Caco-2 (cell line): ENCODE measurements around the gene BAHD1. TPM values are rescaled to one million over a fixed set of nuclear protein-coding genes. Genes with fewer than 3 reads are reported as not detected.

Experiments
- BruUV-seq: library from RNA; stranded (reverse); fragments of 400-500 nt; replicated peaks from 2 replicates; lab custom pipeline; 2021; lab: Mats Ljungman, UMichigan
- CTCF ChIA-PET: fragments of 300-600 bp; sonication (Branson Sonifier 250); formaldehyde crosslinking; loops from one replicate; lab custom pipeline; 2022; ENCODE audit warnings: antibody characterized with exemption; lab: Charles Lee
- POLR2A ChIA-PET: fragments of 300-600 bp; sonication (Branson Sonifier 250); formaldehyde crosslinking; loops from one replicate; lab custom pipeline; 2022; ENCODE audit warnings: antibody characterized with exemption; lab: Charles Lee
- DNase-seq, 2 experiments: peaks; one replicate each; pipeline versions ENCODE4 v3.0.0 to v3.0.0-alpha.2; 2020 to 2022
- H3K27me3 ChIP-seq: replicated peaks from 2 replicates; pipeline ENCODE4 v1.6.0; 2011; ENCODE audit warnings: low read length; ENCODE audit not compliant: control insufficient read depth, insufficient read depth
- H3K36me3 ChIP-seq: 2 replicates; pipeline ENCODE4 v1.5.1; 2011; ENCODE audit warnings: low read length; ENCODE audit not compliant: control insufficient read depth, insufficient read depth
- H3K4me1 ChIP-seq: fragments of 250-450 bp; sonication (Bioruptor Pico); 2 replicates; pipeline ENCODE4 v1.5.1; 2020; ENCODE audit warnings: mild to moderate bottlenecking
- H3K4me3 ChIP-seq: 2 replicates; pipeline ENCODE4 v1.5.1; 2011; ENCODE audit warnings: low read depth, mild to moderate bottlenecking, control low read depth, low read length
- H3K9me3 ChIP-seq: fragments of 250-450 bp; sonication (Bioruptor Pico); 2 replicates; pipeline ENCODE4 v1.5.1; 2020; ENCODE audit warnings: mild to moderate bottlenecking, moderate library complexity
- H3K27ac Mint-ChIP-seq: one replicate; pipeline ENCODE4 v1.8.0; 2022; ENCODE audit warnings: mixed read lengths; ENCODE audit not compliant: unreplicated experiment
- H3K27me3 Mint-ChIP-seq: one replicate; pipeline ENCODE4 v1.8.0; 2022; ENCODE audit warnings: mixed read lengths; ENCODE audit not compliant: insufficient read depth, unreplicated experiment
- H3K36me3 Mint-ChIP-seq: one replicate; pipeline ENCODE4 v1.8.0; 2022; ENCODE audit warnings: mild to moderate bottlenecking, mixed read lengths; ENCODE audit not compliant: insufficient read depth, unreplicated experiment
- H3K4me1 Mint-ChIP-seq: one replicate; pipeline ENCODE4 v1.8.0; 2022; ENCODE audit warnings: low read depth, mixed read lengths; ENCODE audit not compliant: unreplicated experiment
- H3K4me3 Mint-ChIP-seq: one replicate; pipeline ENCODE4 v1.8.0; 2022; ENCODE audit warnings: mild to moderate bottlenecking, moderate library complexity, mixed read lengths; ENCODE audit not compliant: unreplicated experiment
- H3K9me3 Mint-ChIP-seq: one replicate; pipeline ENCODE4 v1.8.0; 2022; ENCODE audit warnings: mixed read lengths; ENCODE audit not compliant: unreplicated experiment
- intact Hi-C: fragments of 100-400 bp; cut with micrococcal nuclease; formaldehyde crosslinking; loops from one replicate; pipeline ENCODE4 v1.10.0; 2022; ENCODE audit not compliant: unreplicated experiment
- total RNA-seq: library from RNA; stranded (reverse); gene quantifications from 2 replicates; pipeline ENCODE4 v1.2.3, GENCODE V29; 2022
- TF ChIP-seq, protein P1 (sequence below), 2 experiments: fragments of 200-600 bp in 1 of 2; IDR thresholded peaks; 1 replicate in 1 of 2; 2 replicates in 1 of 2; pipeline versions ENCODE4 v1.5.1 to v1.8.0; 2011 to 2022; ENCODE audit warnings: antibody characterized with exemption in 1 of 2, control low read depth in 1 of 2, inconsistent platforms in 1 of 2, low read depth in 1 of 2, low read length in 1 of 2, mild to moderate bottlenecking in 1 of 2, moderate library complexity in 1 of 2; ENCODE audit not compliant: insufficient read depth in 1 of 2, severe bottlenecking in 1 of 2, unreplicated experiment in 1 of 2

BAHD1 gene
- total RNA-seq, 1 experiment from 2014 or later, result 28.1 TPM

DNA sequence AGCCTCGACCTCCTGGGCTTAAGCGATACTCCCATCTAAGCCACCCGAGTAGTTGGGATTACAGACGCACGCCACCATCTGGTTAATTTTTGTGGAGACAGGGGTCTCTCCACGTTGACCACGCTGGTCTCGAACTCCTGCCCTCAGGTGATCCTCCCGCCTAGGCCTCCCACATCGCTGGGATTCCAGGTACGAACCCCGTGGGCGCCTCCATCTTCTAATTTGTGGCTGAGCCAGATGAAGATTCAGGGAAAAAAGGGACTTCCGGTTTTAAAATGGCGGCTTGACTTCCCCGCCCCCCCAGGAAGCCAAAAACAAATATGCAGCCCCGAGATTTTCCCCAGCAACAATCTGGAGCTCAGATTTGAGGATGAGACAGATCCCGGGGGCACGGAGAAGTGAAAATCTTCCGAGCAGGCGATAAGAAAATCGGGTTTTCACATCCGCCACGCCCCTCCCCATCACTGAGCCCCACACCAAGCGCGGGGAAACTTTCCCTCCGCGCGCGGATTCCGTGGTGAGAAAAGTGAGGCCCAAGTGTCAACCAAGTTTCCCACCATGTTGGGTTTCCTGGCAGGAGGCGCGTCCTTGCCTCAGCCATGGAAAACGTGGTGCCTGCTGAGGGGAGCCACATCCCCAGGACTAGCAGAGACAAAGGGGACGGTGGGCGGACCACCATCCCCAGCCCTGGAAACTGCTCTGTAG lies 45.5 kb downstream of the BAHD1 start:
- Mint-ChIP-seq H3K27ac (no peak overlapping the region), H3K4me1 (no peaks in the 10 kb centered on the region), H3K36me3 (no peaks in the 10 kb centered on the region), H3K4me3 (no peak overlapping the region), H3K9me3 (no peaks in the 10 kb centered on the region), H3K27me3 (no peaks in the 10 kb centered on the region)
- Histone ChIP-seq H3K4me1 (no peaks in the 10 kb centered on the region), H3K27me3 (no peaks in the 10 kb centered on the region), H3K9me3 (no peaks in the 10 kb centered on the region), H3K4me3 (no peak overlapping the region), H3K36me3 (no peaks in the 10 kb centered on the region)
- BruUV-seq, result no TSS peak
- CTCF ChIA-PET, result no interaction called here
- no peak for DNase-seq
- POLR2A ChIA-PET, result no interaction called here
- intact Hi-C loops, result no loop called here
- TF ChIP-seq, protein P1, sequence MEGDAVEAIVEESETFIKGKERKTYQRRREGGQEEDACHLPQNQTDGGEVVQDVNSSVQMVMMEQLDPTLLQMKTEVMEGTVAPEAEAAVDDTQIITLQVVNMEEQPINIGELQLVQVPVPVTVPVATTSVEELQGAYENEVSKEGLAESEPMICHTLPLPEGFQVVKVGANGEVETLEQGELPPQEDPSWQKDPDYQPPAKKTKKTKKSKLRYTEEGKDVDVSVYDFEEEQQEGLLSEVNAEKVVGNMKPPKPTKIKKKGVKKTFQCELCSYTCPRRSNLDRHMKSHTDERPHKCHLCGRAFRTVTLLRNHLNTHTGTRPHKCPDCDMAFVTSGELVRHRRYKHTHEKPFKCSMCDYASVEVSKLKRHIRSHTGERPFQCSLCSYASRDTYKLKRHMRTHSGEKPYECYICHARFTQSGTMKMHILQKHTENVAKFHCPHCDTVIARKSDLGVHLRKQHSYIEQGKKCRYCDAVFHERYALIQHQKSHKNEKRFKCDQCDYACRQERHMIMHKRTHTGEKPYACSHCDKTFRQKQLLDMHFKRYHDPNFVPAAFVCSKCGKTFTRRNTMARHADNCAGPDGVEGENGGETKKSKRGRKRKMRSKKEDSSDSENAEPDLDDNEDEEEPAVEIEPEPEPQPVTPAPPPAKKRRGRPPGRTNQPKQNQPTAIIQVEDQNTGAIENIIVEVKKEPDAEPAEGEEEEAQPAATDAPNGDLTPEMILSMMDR (IDR thresholded peaks at IDR 0.05; ENCODE audit: insufficient read depth in 1 of 2, low read depth in 1 of 2, low read length in 1 of 2, severe bottlenecking in 1 of 2, unreplicated experiment in 1 of 2), result no peak

DNA sequence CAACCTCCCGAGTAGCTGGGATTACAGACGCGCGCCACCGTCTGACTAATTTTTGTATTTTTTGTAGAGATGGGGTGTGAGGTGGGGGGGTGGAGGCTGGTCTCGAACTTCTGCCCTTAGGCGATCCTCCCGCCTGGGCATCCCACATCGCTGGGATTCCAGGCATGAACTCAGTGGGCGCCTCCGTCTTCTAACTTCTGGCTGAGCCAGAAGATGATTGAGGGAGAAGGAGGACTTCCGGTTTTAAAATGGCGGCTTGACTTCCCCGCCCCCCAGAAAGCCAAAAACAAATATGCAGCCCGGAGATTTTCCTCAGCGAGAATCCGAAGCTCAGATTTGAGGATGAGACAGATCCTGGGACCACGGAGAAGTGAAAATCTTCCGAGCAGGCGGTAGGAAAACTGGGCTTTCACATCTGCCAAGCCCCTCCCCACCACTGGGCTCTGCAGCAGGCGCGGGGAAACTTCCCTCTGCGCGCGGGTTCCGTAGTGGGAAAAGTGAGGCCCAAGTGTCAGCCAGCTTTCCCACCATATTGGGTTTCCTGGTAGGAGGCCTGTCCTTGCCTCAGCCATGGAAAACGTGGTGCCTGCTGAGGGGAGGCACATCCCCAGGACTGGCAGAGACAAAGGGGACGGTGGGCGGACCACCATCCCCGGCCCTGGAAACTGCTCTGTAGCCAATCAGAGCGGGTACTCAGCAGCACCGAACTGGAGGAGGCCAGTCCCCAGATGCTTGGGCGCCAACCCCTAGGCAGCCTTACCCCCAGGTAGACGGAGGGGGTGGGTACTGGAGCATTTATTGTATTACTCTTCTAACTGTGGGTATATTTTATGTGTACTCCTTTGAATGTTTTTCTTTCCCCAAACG lies 47.3 kb downstream of the BAHD1 start:
- Mint-ChIP-seq H3K4me1 (no peaks in the 10 kb centered on the region), H3K4me3 (no peak overlapping the region), H3K36me3 (no peaks in the 10 kb centered on the region), H3K27ac (no peak overlapping the region), H3K27me3 (no peaks in the 10 kb centered on the region), H3K9me3 (no peaks in the 10 kb centered on the region)
- H3K4me3 ChIP-seq, result no peak overlapping the region
- BruUV-seq, result no TSS peak
- no peaks in the 10 kb centered on the region for H3K9me3 ChIP-seq
- intact Hi-C loops, result no loop called here
- TF ChIP-seq, protein P1 (IDR thresholded peaks at IDR 0.05; ENCODE audit: insufficient read depth in 1 of 2, low read depth in 1 of 2, low read length in 1 of 2, severe bottlenecking in 1 of 2, unreplicated experiment in 1 of 2), result no peak
- no peak for DNase-seq
- CTCF ChIA-PET, result interaction anchor here (0.5 to 0.9 kb wide), 2 partner anchors 94 to 183 kb away, joined by 3 to 6 read pairs; no protein-coding TSS in a partner anchor
- POLR2A ChIA-PET, result no interaction called here
- H3K27me3 ChIP-seq, result no peaks in the 10 kb centered on the region
- H3K4me1 ChIP-seq, result no peaks in the 10 kb centered on the region
- H3K36me3 ChIP-seq, result no peaks in the 10 kb centered on the region

DNA sequence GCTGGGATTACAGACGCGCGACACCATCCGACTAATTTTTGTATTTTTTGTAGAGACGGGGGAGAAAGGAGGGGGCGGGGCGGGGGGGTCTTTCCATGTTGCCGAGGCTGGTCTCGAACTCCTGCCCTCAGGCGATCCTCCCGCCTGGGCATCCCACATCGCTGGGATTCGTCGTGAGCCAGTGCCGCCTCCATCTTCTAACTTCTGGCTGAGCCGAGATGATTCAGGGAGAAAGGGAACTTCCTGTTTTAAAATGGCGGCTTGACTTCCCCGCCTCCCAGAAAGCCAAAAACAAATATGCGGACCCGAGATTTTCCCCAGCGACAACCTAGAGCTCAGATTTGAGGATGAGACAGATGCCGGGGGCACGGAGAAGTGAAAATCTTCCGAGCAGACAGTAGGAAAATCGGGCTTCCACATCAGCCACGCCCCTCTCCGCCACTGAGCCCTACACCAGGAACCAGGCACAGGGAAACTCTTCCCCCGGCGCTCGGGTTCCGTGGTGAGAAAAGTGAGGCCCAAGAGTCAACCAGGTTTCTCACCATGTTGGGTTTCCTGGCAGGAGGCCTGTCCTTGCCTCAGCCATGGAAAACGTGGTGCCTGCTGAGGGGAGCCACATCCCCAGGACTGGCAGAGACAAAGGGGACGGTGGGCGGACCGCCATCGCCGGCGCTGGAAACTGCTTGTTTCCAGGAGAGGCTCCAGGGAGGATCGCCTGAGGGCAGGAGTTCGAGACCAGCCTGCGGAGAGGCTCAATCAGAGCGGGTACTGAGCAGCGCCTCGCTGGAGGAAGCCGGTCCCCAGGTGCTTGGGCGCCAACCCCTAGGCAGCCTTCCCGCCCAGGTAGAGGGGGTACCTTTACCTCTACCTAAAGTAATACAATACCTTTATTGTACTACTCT lies 48.8 kb downstream of the BAHD1 start:
- no peak overlapping the region for H3K4me3 Mint-ChIP-seq

More for the DNA sequence above, 48.8 kb downstream of the BAHD1 start:
- CTCF ChIA-PET, result no interaction called here
- TF ChIP-seq, protein P1 (IDR thresholded peaks at IDR 0.05; ENCODE audit: insufficient read depth in 1 of 2, low read depth in 1 of 2, low read length in 1 of 2, severe bottlenecking in 1 of 2, unreplicated experiment in 1 of 2), result no peak
- no peak overlapping the region for H3K4me3 ChIP-seq
- Mint-ChIP-seq H3K4me1 (no peaks in the 10 kb centered on the region), H3K27me3 (peaks cover 2% of the 10 kb centered on the region), H3K27ac (no peak overlapping the region), H3K9me3 (no peaks in the 10 kb centered on the region), H3K36me3 (no peaks in the 10 kb centered on the region)
- BruUV-seq, result no TSS peak
- H3K27me3 ChIP-seq, result no peaks in the 10 kb centered on the region
- no peak for DNase-seq
- POLR2A ChIA-PET, result no interaction called here
- H3K9me3 ChIP-seq, result no peaks in the 10 kb centered on the region
- no peaks in the 10 kb centered on the region for H3K36me3 ChIP-seq
- H3K4me1 ChIP-seq, result no peaks in the 10 kb centered on the region
- intact Hi-C loops, result no loop called here
